Fibroblast of skin of right biceps (primary cell): ENCODE results near the gene MPEG1.

Source experiments
- DNase-seq: peaks from one replicate; pipeline ENCODE4 v3.0.0-alpha.2; 2013

The MPEG1 gene

GRCh38 chr11:59186130-59186594 is 26.6 kb downstream of the MPEG1 start:
- no peak for DNase-seq

- DNase-seq, result no peak
These were observed 27.3 kb downstream of the MPEG1 start for GRCh38 chr11:59185386-59185945.

- DNase-seq, result no peak
These were observed 27.9 kb downstream of the MPEG1 start for GRCh38 chr11:59184691-59185339.

- DNase-seq, result no peak
These were observed 29.0 kb downstream of the MPEG1 start for GRCh38 chr11:59183771-59184170.

- no peak for DNase-seq
These were observed 30.1 kb downstream of the MPEG1 start for GRCh38 chr11:59182457-59183151.

GRCh38 chr11:59181746-59182456 is 30.8 kb downstream of the MPEG1 start:
- DNase-seq, result no peak

- no peak for DNase-seq
These were observed 31.8 kb downstream of the MPEG1 start for GRCh38 chr11:59180907-59181306.

- DNase-seq, result no peak
These were observed 32.5 kb downstream of the MPEG1 start for GRCh38 chr11:59180168-59180776.

GRCh38 chr11:59179121-59179520 is 33.6 kb downstream of the MPEG1 start:
- no peak for DNase-seq

- DNase-seq, result no peak
These were observed 34.3 kb downstream of the MPEG1 start for GRCh38 chr11:59178402-59178801.

GRCh38 chr11:59176330-59176729 is 36.4 kb downstream of the MPEG1 start:
- no peak for DNase-seq

- DNase-seq, result no peak
These were observed 37.6 kb downstream of the MPEG1 start for GRCh38 chr11:59175091-59175501.

- peak; percentile 38 for DNase-seq
These were observed 38.1 kb downstream of the MPEG1 start for GRCh38 chr11:59174664-59175033.

GRCh38 chr11:59173964-59174663 is 38.6 kb downstream of the MPEG1 start:
- peak; percentile 42 for DNase-seq

GRCh38 chr11:59173080-59173963 is 39.4 kb downstream of the MPEG1 start:
- peak; percentile 42 for DNase-seq

GRCh38 chr11:59172345-59173079 is 40.2 kb downstream of the MPEG1 start:
- no peak for DNase-seq

- peak; percentile 86 for DNase-seq
These were observed 41.0 kb downstream of the MPEG1 start, which contains the start of gene DTX4 for GRCh38 chr11:59171508-59172322. DTX4 (plus strand) TSS chr11:59172132; CDS start chr11:59172596, 464 bp downstream.

GRCh38 chr11:59164028-59164427 is 48.7 kb downstream of the MPEG1 start:
- no peak for DNase-seq
